DMS53 (cell line): ENCODE results near the gene KIF6.
A peak's percentile ranks its signal among the peaks of the same experiment; 100 is the strongest.

ENCODE experiments used
- DNase-seq: peaks from one replicate; lab custom pipeline; 2025; lab: John Stamatoyannopoulos, UW

The KIF6 gene

GRCh38 chr6:39281312-39281980 lies 443.8 kb downstream of the KIF6 start:
- DNase-seq, result no peak

- peak; percentile 67 for DNase-seq
Measured at GRCh38 chr6:39280247-39280731, 444.9 kb downstream of the KIF6 start.
